NT2/D1 (cell line): ENCODE measurements around the gene BFSP2.

Experiments used
- YY1 ChIP-seq: IDR thresholded peaks from 2 replicates; pipeline ENCODE4 v1.6.1; 2011; ENCODE audit not compliant: insufficient read length, insufficient read depth
- ZNF274 ChIP-seq: IDR thresholded peaks from 2 replicates; pipeline ENCODE4 v1.6.1; 2011; ENCODE audit warnings: mild to moderate bottlenecking, low read depth, low read length

GRCh38 chr3:133448478-133449122 is 48.7 kb downstream of the BFSP2 start:
- TF ChIP-seq YY1 (no peak), ZNF274 (no peak)
